Mucosa of descending colon (tissue), 3 donors: ENCODE data around the gene NBAS. TPM values are rescaled to one million over a fixed set of nuclear protein-coding genes. Genes with fewer than 3 reads are reported as not detected.

Source experiments
- ATAC-seq: fragments of 200-7000 bp; cut with Tn5 transposase; one replicate; pipeline ENCODE4 v1.9.1; 2020; ENCODE audit warnings: mild to moderate bottlenecking, moderate library complexity
- DNase-seq, 3 donors: peaks; one replicate each; pipeline ENCODE4 v3.0.0-alpha.2; 2020
- H3K36me3 ChIP-seq: fragments of 200-600 bp; one replicate; pipeline ENCODE4 v1.8.0; 2021; ENCODE audit warnings: low read depth, mild to moderate bottlenecking
- H3K4me1 ChIP-seq: fragments of 200-600 bp; one replicate; pipeline ENCODE4 v1.8.0; 2021; ENCODE audit warnings: low read depth, mild to moderate bottlenecking
- H3K4me3 ChIP-seq: fragments of 200-600 bp; one replicate; pipeline ENCODE4 v1.8.0; 2021; ENCODE audit warnings: mild to moderate bottlenecking
- H3K9me3 ChIP-seq: fragments of 200-600 bp; one replicate; pipeline ENCODE4 v1.8.0; 2021; ENCODE audit warnings: mild to moderate bottlenecking
- intact Hi-C, 2 donors: fragments of 100-400 bp; cut with DNase I in 1 of 2; cut with micrococcal nuclease in 1 of 2; formaldehyde crosslinking; loops; one replicate each; pipeline versions ENCODE4 v1.11.0 to v1.11.1; 2022; cut with DNase I, micrococcal nuclease
- total RNA-seq, 3 donors: library from RNA; stranded (reverse); fragmentation: NEBNext Ultra II Directional in 2 of 3; extraction: Animal tissue kit (Norgen Biotek cat#: 25700) in 2 of 3; gene quantifications; one replicate each; pipeline versions ENCODE4 v1.2.1 to v1.2.4, GENCODE V29; 2021 to 2023
- TF ChIP-seq, protein P1 (sequence below): fragments of 200-600 bp; IDR thresholded peaks from one replicate; pipeline ENCODE4 v1.8.0; 2022; ENCODE audit warnings: antibody characterized with exemption, mild to moderate bottlenecking
- donor health status: DM: no; HTN: no; CAD: no; lungs with moderate emphysema.
- donor health status: DM: no; HTN: no; CAD: no.
- donor health status: DM: no; HTN: yes; CAD: no.

The NBAS gene
- total RNA-seq, 3 donors from 2014 or later = 25.8 to 50.2 (median 32.8) TPM

DNA sequence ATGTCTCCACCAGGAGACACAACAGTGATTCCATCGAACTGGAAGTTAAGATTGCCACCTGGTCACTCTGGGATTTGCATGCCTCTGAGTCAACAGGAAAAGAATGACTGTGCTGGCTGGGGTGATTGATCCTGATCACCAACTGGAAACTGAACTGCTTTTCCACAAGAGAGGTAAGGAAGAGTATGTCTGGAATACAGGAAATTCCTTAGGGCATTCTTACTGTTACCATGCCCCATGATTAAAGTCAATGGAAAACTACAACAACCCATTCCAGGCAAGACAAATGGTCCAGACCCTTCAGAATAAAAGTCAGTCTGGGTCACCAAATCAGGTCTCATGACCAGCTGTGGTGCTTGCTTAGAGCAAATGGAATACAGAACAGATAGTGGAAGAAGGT, 18.5 kb upstream of the NBAS start:
- intact Hi-C loops = no loop called here
- Histone ChIP-seq H3K4me1 (no peaks in the 10 kb centered on the region), H3K36me3 (no peaks in the 10 kb centered on the region), H3K9me3 (no peaks in the 10 kb centered on the region), H3K4me3 (no peak overlapping the region)
- ATAC-seq = no peak
- no peak for DNase-seq
- TF ChIP-seq, protein P1, sequence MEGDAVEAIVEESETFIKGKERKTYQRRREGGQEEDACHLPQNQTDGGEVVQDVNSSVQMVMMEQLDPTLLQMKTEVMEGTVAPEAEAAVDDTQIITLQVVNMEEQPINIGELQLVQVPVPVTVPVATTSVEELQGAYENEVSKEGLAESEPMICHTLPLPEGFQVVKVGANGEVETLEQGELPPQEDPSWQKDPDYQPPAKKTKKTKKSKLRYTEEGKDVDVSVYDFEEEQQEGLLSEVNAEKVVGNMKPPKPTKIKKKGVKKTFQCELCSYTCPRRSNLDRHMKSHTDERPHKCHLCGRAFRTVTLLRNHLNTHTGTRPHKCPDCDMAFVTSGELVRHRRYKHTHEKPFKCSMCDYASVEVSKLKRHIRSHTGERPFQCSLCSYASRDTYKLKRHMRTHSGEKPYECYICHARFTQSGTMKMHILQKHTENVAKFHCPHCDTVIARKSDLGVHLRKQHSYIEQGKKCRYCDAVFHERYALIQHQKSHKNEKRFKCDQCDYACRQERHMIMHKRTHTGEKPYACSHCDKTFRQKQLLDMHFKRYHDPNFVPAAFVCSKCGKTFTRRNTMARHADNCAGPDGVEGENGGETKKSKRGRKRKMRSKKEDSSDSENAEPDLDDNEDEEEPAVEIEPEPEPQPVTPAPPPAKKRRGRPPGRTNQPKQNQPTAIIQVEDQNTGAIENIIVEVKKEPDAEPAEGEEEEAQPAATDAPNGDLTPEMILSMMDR = no peak

DNA sequence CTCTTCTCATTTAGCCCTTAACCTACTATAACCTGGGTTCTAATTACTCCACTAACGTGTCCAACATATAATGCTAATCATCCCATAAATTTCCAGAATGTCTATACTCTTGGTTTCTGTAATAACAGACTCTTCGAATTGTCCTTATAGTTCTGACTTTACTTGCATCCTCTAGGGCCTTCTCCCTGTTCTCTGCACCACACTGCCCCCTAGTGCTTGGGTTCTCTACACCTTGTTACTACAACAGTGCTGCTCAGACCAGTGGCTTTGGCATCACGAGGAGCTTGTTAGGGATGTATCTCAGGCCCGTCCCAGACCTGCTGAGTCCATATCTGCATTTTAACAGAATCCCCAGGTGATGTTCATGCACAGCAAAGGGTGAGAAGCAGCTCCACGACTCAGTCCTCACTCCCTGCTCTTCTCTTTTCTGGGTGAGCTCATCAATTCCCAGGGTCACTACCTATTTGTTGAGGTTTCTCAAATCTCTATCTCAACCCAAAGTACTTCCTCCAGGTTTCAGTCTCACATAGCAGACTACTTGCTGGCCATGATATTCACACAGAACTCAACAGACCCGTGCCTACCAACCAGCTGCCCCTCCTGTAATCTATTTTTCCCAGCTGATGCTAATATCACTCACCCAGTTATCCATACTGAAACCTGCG, 16.1 kb upstream of the NBAS start:
- Histone ChIP-seq H3K9me3 (no peaks in the 10 kb centered on the region), H3K4me3 (no peak overlapping the region), H3K4me1 (no peaks in the 10 kb centered on the region), H3K36me3 (no peaks in the 10 kb centered on the region)
- TF ChIP-seq, protein P1 = peak; percentile 71
- DNase-seq (peak in 2 of 3 donors; percentile 79 to 98), ATAC-seq (peak; percentile 96)
- intact Hi-C loops = no loop called here

DNA sequence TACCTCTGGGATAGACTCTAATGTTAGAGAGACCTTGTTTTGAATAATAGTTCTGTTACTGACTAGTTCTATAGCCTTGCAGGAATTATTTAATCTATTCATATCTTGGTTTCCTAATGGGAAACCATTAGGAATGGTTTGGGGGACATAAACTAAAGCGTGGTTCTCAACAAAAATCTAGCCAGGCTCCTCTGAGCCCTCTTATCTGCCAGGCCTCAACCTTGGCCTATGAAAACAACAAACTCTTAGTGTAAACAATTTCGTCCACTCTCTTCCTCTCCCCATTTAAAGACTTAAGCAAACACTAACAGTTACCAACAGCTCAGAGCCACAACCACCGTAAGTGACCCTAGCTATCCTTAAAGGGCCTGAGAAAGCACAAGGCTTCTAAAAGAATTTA, 10.6 kb upstream of the NBAS start:
- intact Hi-C loops = no loop called here
- TF ChIP-seq, protein P1 = no peak
- no peak for DNase-seq
- H3K9me3 ChIP-seq = no peaks in the 10 kb centered on the region
- H3K36me3 ChIP-seq = no peaks in the 10 kb centered on the region
- no peak for ATAC-seq
- no peaks in the 10 kb centered on the region for H3K4me1 ChIP-seq
- no peak overlapping the region for H3K4me3 ChIP-seq

DNA sequence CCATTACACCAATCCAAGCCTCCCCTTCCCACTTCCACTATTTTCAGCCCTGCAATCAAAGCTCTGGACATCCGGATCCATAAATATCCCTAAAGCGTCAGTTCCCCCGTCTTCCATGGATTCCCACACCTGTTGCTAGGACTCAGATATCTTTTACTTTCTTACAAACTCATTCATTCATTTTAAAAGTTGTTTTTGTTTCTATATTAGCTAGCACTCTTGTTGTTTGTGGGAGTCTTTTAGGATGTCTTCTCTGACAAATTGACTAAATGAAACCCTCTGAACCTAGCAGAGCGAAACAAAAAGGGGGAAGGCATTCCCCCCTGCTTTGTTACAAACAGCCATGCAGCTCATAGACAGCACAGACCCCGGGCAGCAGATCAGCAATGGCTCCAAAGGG, 9.0 kb upstream of the NBAS start:
- TF ChIP-seq, protein P1 = no peak
- no peak for ATAC-seq
- Histone ChIP-seq H3K4me3 (no peak overlapping the region), H3K9me3 (no peaks in the 10 kb centered on the region), H3K36me3 (no peaks in the 10 kb centered on the region), H3K4me1 (no peaks in the 10 kb centered on the region)
- intact Hi-C loops = no loop called here
- no peak for DNase-seq

DNA sequence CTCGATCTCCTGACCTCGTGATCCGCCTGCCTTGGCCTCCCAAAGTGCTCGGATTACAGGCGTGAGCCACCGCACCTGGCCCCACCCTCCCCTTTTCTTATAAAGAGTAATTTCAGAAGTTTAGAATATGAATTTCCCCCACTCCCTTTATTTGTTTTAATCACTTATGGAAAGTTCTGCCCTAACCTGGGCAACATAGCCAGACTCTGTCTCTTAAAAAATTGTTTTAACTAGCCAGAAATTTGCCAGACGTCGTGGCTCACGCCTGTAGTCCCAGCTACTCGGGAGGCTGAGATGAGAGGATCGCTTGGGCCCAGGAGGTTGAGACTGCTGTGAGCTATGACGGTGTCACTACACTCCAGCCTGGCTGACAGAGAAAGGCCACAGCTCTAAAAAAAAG, 7.7 kb upstream of the NBAS start:
- H3K4me1 ChIP-seq = no peaks in the 10 kb centered on the region
- H3K36me3 ChIP-seq = no peaks in the 10 kb centered on the region
- intact Hi-C loops = no loop called here
- H3K4me3 ChIP-seq = no peak overlapping the region
- H3K9me3 ChIP-seq = no peaks in the 10 kb centered on the region
- ATAC-seq (no peak), DNase-seq (no peak)
- TF ChIP-seq, protein P1 = no peak

DNA sequence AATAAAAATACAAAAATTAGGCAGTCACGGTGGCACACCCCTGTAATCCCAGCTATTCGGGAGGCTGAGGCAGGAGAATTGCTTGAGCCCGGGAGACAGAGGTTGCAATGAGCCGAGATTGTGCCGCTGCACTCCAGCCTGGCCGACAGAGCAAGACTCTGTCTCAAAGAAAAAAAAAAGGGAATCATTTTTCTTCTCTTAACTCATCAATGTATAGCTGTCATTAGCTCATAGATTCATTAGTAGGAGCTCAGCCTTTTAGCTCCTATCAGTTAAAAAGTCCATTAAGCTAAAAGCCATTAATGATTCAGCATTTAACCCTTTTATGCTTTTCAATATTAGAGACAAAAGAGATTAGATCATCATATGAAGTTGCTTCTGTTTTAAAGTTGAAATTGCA, 5.8 kb upstream of the NBAS start:
- H3K9me3 ChIP-seq = no peaks in the 10 kb centered on the region
- no peaks in the 10 kb centered on the region for H3K36me3 ChIP-seq
- DNase-seq = no peak
- H3K4me1 ChIP-seq = no peaks in the 10 kb centered on the region
- intact Hi-C loops = no loop called here
- no peak overlapping the region for H3K4me3 ChIP-seq
- no peak for ATAC-seq
- TF ChIP-seq, protein P1 = no peak
